ENCODE measurements around the gene KRT5.

The KRT5 gene

DNA sequence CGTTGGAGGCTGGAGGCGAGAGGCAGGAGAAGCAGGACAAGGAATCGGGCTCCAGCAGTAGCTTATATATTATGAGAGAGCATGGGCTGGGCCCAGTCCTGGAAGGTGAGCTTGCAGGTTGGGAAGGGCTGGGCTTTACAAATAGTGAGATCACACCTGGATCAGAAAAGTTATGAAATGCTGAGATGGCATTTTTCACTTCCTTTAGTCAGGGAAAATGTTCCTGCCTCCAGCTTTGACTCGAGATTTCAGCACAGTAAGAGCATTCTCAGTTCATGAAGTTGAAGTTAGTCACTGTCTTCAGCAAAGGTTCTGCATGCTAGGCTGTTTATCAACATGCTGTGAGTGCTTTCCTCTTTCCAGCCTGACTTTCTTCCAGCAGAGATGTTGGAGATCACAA, 46.4 kb downstream of the KRT5 start, which contains the start of gene KRT6C:
Gene KRT6C, minus strand, starts transcription at position 38 of the 400 bp plus-strand sequence. CDS start 68 bp downstream, outside the sequence.
- ATAC-seq (ENCODE audit: low read depth) (peak; percentile 93), DNase-seq (ENCODE audit: low spot score) (no peak)
- Histone ChIP-seq H3K27me3 (ENCODE audit: insufficient read depth, poor library complexity, severe bottlenecking) (no peaks in the 10 kb centered on the region), H3K4me3 (ENCODE audit: severe bottlenecking) (no peak within 1 kb of the TSS), H3K9me3 (ENCODE audit: severe bottlenecking) (no peaks in the 10 kb centered on the region), H3K36me3 (ENCODE audit: low read depth) (no peaks in the 10 kb centered on the region), H3K27ac (ENCODE audit: poor library complexity, severe bottlenecking) (peak within 1 kb of the TSS; percentile 29), H3K4me1 (ENCODE audit: insufficient read depth, poor library complexity, severe bottlenecking) (peaks cover 9% of the 10 kb centered on the region)
- no peak for TF ChIP-seq CTCF (IDR thresholded peaks at IDR 0.05; ENCODE audit: poor library complexity, severe bottlenecking)

DNA sequence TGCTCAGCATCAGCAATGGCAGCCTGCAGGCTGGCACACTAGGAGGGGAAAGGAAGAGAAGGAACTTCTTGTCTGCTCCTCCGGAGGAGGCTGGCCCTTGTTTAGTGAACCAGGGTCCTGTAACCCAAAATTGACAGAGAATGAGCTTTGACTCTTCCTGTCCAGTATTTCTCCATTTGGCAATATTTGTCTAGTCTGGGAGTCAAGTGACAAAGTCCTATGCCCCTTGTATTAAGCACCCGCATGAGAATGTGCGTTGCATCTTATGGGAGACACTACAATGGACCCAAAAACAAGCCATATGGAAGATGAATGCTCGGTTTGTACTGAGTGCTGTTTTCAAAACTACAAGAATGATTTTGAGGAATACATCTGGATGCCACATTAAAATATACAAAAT, 50.3 kb downstream of the KRT5 start:
- DNase-seq (ENCODE audit: low spot score) (no peak), ATAC-seq (ENCODE audit: low read depth) (no peak)
- Histone ChIP-seq H3K27me3 (ENCODE audit: insufficient read depth, poor library complexity, severe bottlenecking) (no peaks in the 10 kb centered on the region), H3K4me3 (ENCODE audit: severe bottlenecking) (no peak overlapping the region), H3K27ac (ENCODE audit: poor library complexity, severe bottlenecking) (no peak overlapping the region), H3K36me3 (ENCODE audit: low read depth) (no peaks in the 10 kb centered on the region), H3K9me3 (ENCODE audit: severe bottlenecking) (no peaks in the 10 kb centered on the region), H3K4me1 (ENCODE audit: insufficient read depth, poor library complexity, severe bottlenecking) (peaks cover 9% of the 10 kb centered on the region)
- no peak for TF ChIP-seq CTCF (IDR thresholded peaks at IDR 0.05; ENCODE audit: poor library complexity, severe bottlenecking)

DNA sequence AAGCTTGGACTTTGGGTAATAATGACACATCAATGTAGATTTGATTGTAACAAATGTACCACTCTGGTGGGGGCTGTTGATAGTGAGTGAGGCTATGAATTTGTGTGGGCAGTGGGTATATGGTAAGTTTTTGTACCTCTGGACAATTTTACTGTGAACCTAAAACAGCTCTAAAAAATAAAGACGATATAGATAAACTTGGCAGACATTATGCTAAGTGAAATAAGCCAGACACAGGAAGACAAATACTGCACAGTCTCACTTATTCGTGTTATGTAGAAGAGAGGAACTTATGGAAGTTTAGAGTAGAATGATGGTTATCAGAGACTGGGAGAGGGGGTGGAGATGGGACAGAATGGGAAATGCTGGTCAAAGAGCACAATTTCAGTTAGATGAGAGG, 55.3 kb downstream of the KRT5 start:
- no peak overlapping the region for H3K4me3 ChIP-seq (ENCODE audit: severe bottlenecking)
- ATAC-seq (ENCODE audit: low read depth) (no peak), DNase-seq (ENCODE audit: low spot score) (no peak)

More for the DNA sequence above, 55.3 kb downstream of the KRT5 start:
- Histone ChIP-seq H3K27ac (ENCODE audit: poor library complexity, severe bottlenecking) (no peak overlapping the region), H3K36me3 (ENCODE audit: low read depth) (no peaks in the 10 kb centered on the region), H3K4me1 (ENCODE audit: insufficient read depth, poor library complexity, severe bottlenecking) (no peaks in the 10 kb centered on the region), H3K9me3 (ENCODE audit: severe bottlenecking) (no peaks in the 10 kb centered on the region), H3K27me3 (ENCODE audit: insufficient read depth, poor library complexity, severe bottlenecking) (no peaks in the 10 kb centered on the region)
- TF ChIP-seq CTCF (IDR thresholded peaks at IDR 0.05; ENCODE audit: poor library complexity, severe bottlenecking): no peak

All from RWPE2 (cell line).